ENCODE data around the gene UXS1.

DNA sequence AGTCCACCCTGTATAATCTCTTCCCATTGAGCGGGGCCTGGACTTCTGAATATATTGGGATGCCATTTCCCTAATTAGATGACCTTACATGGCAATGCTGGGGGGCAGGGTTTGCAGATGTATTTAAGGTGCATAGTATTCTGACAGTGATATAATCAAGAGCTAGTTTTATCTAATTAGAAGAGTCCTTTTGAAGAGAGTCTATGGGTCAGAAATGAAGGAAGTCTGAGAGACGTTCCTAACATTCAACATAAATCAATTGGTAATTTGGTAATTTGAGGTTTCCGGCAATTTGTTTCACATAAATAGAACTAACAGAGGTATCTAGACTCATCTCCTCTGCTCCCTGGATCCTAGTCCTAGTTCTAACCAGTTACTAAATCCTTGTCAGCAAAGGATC is 25.7 kb upstream of the UXS1 start:
- no peak for TF ChIP-seq CTCF (IDR thresholded peaks at IDR 0.05 in 4 of 5, conservative IDR thresholded peaks at IDR 0.05 in 1 of 5)
- no peak for TF ChIP-seq POLR2A (IDR thresholded peaks at IDR 0.05)

Measured in gastrocnemius medialis (tissue), 4 donors.